ENCODE measurements around the gene DEUP1. TPM values are rescaled to one million over a fixed set of nuclear protein-coding genes. Genes with fewer than 3 reads are reported as not detected.

DEUP1 gene
- total RNA-seq, 2 donors from 2014 or later: 0.99 TPM; not detected in 1

- intact Hi-C loops (cut with DNase I): no loop called here
- H3K4me1 ChIP-seq: no peaks in the 10 kb centered on the region
- H3K4me3 ChIP-seq: no peak overlapping the region
- H3K9me3 ChIP-seq: no peaks in the 10 kb centered on the region
- no peaks in the 10 kb centered on the region for H3K36me3 ChIP-seq (replicated peaks in 1 of 2; ENCODE audit: insufficient read depth in 1 of 2, low read depth in 2 of 2)
- WGBS, 2 donors: 92 to 94% methylated on average over 2 of the region's 2 CpGs
- no peak overlapping the region for H3K27ac ChIP-seq
- DNase-seq (no peak), ATAC-seq (no peak)
- TF ChIP-seq POLR2A (IDR thresholded peaks at IDR 0.05) (no peak), CTCF (IDR thresholded peaks at IDR 0.05) (no peak)
- H3K27me3 ChIP-seq: no peaks in the 10 kb centered on the region
These were observed 37.5 kb downstream of the DEUP1 start for GRCh38 chr11:93368022-93368421.

GRCh38 chr11:93370260-93370659 is 39.7 kb downstream of the DEUP1 start:
- intact Hi-C loops (cut with DNase I): no loop called here
- Histone ChIP-seq H3K4me1 (no peaks in the 10 kb centered on the region), H3K4me3 (no peak overlapping the region), H3K36me3 (replicated peaks in 1 of 2; ENCODE audit: insufficient read depth in 1 of 2, low read depth in 2 of 2) (no peaks in the 10 kb centered on the region), H3K27me3 (no peaks in the 10 kb centered on the region), H3K27ac (no peak overlapping the region), H3K9me3 (no peaks in the 10 kb centered on the region)
- ATAC-seq (no peak), DNase-seq (no peak)
- WGBS, 2 donors: 66 to 67% methylated on average over 2 of the region's 2 CpGs
- TF ChIP-seq POLR2A (IDR thresholded peaks at IDR 0.05) (no peak), CTCF (IDR thresholded peaks at IDR 0.05) (no peak)

- Histone ChIP-seq H3K4me1 (no peaks in the 10 kb centered on the region), H3K36me3 (replicated peaks in 1 of 2; ENCODE audit: insufficient read depth in 1 of 2, low read depth in 2 of 2) (no peaks in the 10 kb centered on the region), H3K9me3 (no peaks in the 10 kb centered on the region), H3K4me3 (no peak overlapping the region), H3K27ac (no peak overlapping the region), H3K27me3 (no peaks in the 10 kb centered on the region)
- no peak for ATAC-seq
- intact Hi-C loops (cut with DNase I): no loop called here
- no peak for TF ChIP-seq CTCF (IDR thresholded peaks at IDR 0.05)
- no peak for TF ChIP-seq POLR2A (IDR thresholded peaks at IDR 0.05)
- no peak for DNase-seq
These were observed 59.2 kb downstream of the DEUP1 start for GRCh38 chr11:93389737-93390136.

GRCh38 chr11:93392867-93393266 is 62.3 kb downstream of the DEUP1 start:
- TF ChIP-seq CTCF (IDR thresholded peaks at IDR 0.05): no peak
- H3K27ac ChIP-seq: no peak overlapping the region
- no peaks in the 10 kb centered on the region for H3K27me3 ChIP-seq
- DNase-seq (no peak), ATAC-seq (no peak)
- no peaks in the 10 kb centered on the region for H3K36me3 ChIP-seq (replicated peaks in 1 of 2; ENCODE audit: insufficient read depth in 1 of 2, low read depth in 2 of 2)
- 70 to 83% methylated on average over 3 of the region's 3 CpGs for WGBS, 2 donors
- no peak overlapping the region for H3K4me3 ChIP-seq
- no peaks in the 10 kb centered on the region for H3K4me1 ChIP-seq
- no peaks in the 10 kb centered on the region for H3K9me3 ChIP-seq
- intact Hi-C loops (cut with DNase I): no loop called here

GRCh38 chr11:93393386-93393785 is 62.8 kb downstream of the DEUP1 start:
- Histone ChIP-seq H3K4me1 (no peaks in the 10 kb centered on the region), H3K4me3 (no peak overlapping the region), H3K9me3 (no peaks in the 10 kb centered on the region), H3K27me3 (no peaks in the 10 kb centered on the region), H3K36me3 (replicated peaks in 1 of 2; ENCODE audit: insufficient read depth in 1 of 2, low read depth in 2 of 2) (no peaks in the 10 kb centered on the region), H3K27ac (no peak overlapping the region)
- intact Hi-C loops (cut with DNase I): no loop called here
- TF ChIP-seq CTCF (IDR thresholded peaks at IDR 0.05): no peak
- 48 to 69% methylated on average over 4 of the region's 4 CpGs for WGBS, 2 donors
- no peak for ATAC-seq
- DNase-seq: no peak
